H9 (cell line): ENCODE measurements around the gene DOHH. TPM values are rescaled to one million over a fixed set of nuclear protein-coding genes. Genes with fewer than 3 reads are reported as not detected.

Source experiments
- DNase-seq: peaks from one replicate; pipeline ENCODE4 v3.0.0-alpha.2; 2017
- H2AFZ ChIP-seq: one replicate; pipeline ENCODE4 v1.6.1; 2013; ENCODE audit warnings: mild to moderate bottlenecking, low read length, control low read depth, moderate library complexity
- H2AK5ac ChIP-seq: 2 replicates; pipeline ENCODE4 v1.6.1; 2013; ENCODE audit warnings: low read length, control low read depth, mixed read lengths; ENCODE audit not compliant: insufficient read length
- H2BK120ac ChIP-seq: one replicate; pipeline ENCODE4 v1.6.1; 2013; ENCODE audit warnings: low read depth, mild to moderate bottlenecking, low read length, control low read depth, inconsistent platforms; ENCODE audit not compliant: poor library complexity, severe bottlenecking
- H2BK12ac ChIP-seq: 2 replicates; pipeline ENCODE4 v1.6.1; 2013; ENCODE audit warnings: low read length, control low read depth, mixed read lengths, low read depth; ENCODE audit not compliant: insufficient read length
- H2BK15ac ChIP-seq: 2 replicates; pipeline ENCODE4 v1.6.1; 2013; ENCODE audit warnings: low read depth, low read length, control low read depth
- H2BK20ac ChIP-seq: one replicate; pipeline ENCODE4 v1.6.1; 2013; ENCODE audit warnings: low read depth, mild to moderate bottlenecking, low read length, control low read depth, inconsistent platforms; ENCODE audit not compliant: poor library complexity, severe bottlenecking
- H2BK5ac ChIP-seq: 2 replicates; pipeline ENCODE4 v1.6.1; 2013; ENCODE audit warnings: low read length, control low read depth, mixed read lengths; ENCODE audit not compliant: insufficient read length
- H3K14ac ChIP-seq: 2 replicates; pipeline ENCODE4 v1.6.1; 2013; ENCODE audit warnings: low read length, control low read depth; ENCODE audit not compliant: insufficient read depth
- H3K18ac ChIP-seq: 2 replicates; pipeline ENCODE4 v1.6.1; 2013; ENCODE audit warnings: low read depth, mild to moderate bottlenecking, mixed read lengths, low read length, control low read depth; ENCODE audit not compliant: insufficient read length
- H3K23ac ChIP-seq: 2 replicates; pipeline ENCODE4 v1.6.1; 2013; ENCODE audit warnings: low read length, control low read depth, mixed read lengths, low read depth; ENCODE audit not compliant: insufficient read length
- H3K23me2 ChIP-seq: 2 replicates; pipeline ENCODE4 v1.6.1; 2013; ENCODE audit warnings: low read depth, mild to moderate bottlenecking, mixed read lengths, low read length, control low read depth; ENCODE audit not compliant: insufficient read length, poor library complexity, severe bottlenecking
- H3K27ac ChIP-seq: 2 replicates; pipeline ENCODE4 v1.5.1; 2013; ENCODE audit warnings: low read length, control low read depth, mixed read lengths, low read depth; ENCODE audit not compliant: insufficient read length
- H3K27me3 ChIP-seq: 2 replicates; pipeline ENCODE4 v1.6.1; 2013; ENCODE audit warnings: low read length, control low read depth, inconsistent platforms; ENCODE audit not compliant: insufficient read depth
- H3K4ac ChIP-seq: 2 replicates; pipeline ENCODE4 v1.6.1; 2013; ENCODE audit warnings: low read depth, mild to moderate bottlenecking, control low read depth, inconsistent platforms, low read length, moderate library complexity
- H3K4me1 ChIP-seq: 2 replicates; pipeline ENCODE4 v1.6.1; 2013; ENCODE audit warnings: low read length, control low read depth, inconsistent platforms; ENCODE audit not compliant: insufficient read depth
- H3K4me2 ChIP-seq: 2 replicates; pipeline ENCODE4 v1.6.1; 2013; ENCODE audit warnings: low read length, control low read depth, mixed read lengths; ENCODE audit not compliant: insufficient read length, insufficient read depth
- H3K56ac ChIP-seq: 2 replicates; pipeline ENCODE4 v1.6.1; 2013; ENCODE audit warnings: low read depth, mild to moderate bottlenecking, mixed read lengths, low read length, control low read depth; ENCODE audit not compliant: insufficient read length
- H3K79me1 ChIP-seq: 2 replicates; pipeline ENCODE4 v1.6.1; 2013; ENCODE audit warnings: low read depth, mild to moderate bottlenecking, moderate library complexity, low read length, control low read depth, inconsistent platforms; ENCODE audit not compliant: insufficient read depth, poor library complexity, severe bottlenecking
- H3K79me2 ChIP-seq: 2 replicates; pipeline ENCODE4 v1.6.1; 2013; ENCODE audit warnings: low read length, control low read depth, inconsistent platforms; ENCODE audit not compliant: insufficient read depth
- H3K9ac ChIP-seq: 2 replicates; pipeline ENCODE4 v1.6.1; 2013; ENCODE audit warnings: low read length, control low read depth, mixed read lengths; ENCODE audit not compliant: insufficient read length; ENCODE audit errors: extremely low read depth
- H3K9me3 ChIP-seq: one replicate; pipeline ENCODE4 v1.6.1; 2013; ENCODE audit warnings: low read depth, low read length, inconsistent platforms; ENCODE audit not compliant: control insufficient read depth
- H3T11ph ChIP-seq: one replicate; pipeline ENCODE4 v1.6.1; 2013; ENCODE audit warnings: mild to moderate bottlenecking, low read length, control low read depth, inconsistent platforms
- H4K20me1 ChIP-seq: one replicate; pipeline ENCODE4 v1.6.1; 2013; ENCODE audit not compliant: control insufficient read depth, insufficient read length, insufficient read depth
- H4K5ac ChIP-seq: 2 replicates; pipeline ENCODE4 v1.6.1; 2013; ENCODE audit warnings: low read depth, mild to moderate bottlenecking, mixed read lengths, low read length, control low read depth; ENCODE audit not compliant: insufficient read length
- H4K8ac ChIP-seq: replicated peaks from 2 replicates; pipeline ENCODE4 v1.6.1; 2013; ENCODE audit warnings: low read length, control low read depth, mixed read lengths, low read depth; ENCODE audit not compliant: insufficient read length
- H4K91ac ChIP-seq: 2 replicates; pipeline ENCODE4 v1.6.1; 2013; ENCODE audit warnings: low read depth, mild to moderate bottlenecking, moderate library complexity, mixed read lengths, low read length, control low read depth; ENCODE audit not compliant: insufficient read length
- H3K27ac Mint-ChIP-seq, 3 experiments: 2 replicates in 2 of 3; 3 replicates in 1 of 3; pipeline ENCODE4 v1.8.0; 2020 to 2021; ENCODE audit warnings: mixed read lengths in 3 of 3, mild to moderate bottlenecking in 1 of 3, moderate library complexity in 1 of 3
- H3K27me3 Mint-ChIP-seq: 2 replicates; pipeline ENCODE4 v1.8.0; 2021; ENCODE audit warnings: low read depth, mild to moderate bottlenecking, moderate library complexity, mixed read lengths
- H3K36me3 Mint-ChIP-seq, 3 experiments: 2 replicates in 2 of 3; 3 replicates in 1 of 3; pipeline ENCODE4 v1.8.0; 2020 to 2021; ENCODE audit warnings: low read depth in 3 of 3, mixed read lengths in 3 of 3; ENCODE audit not compliant: insufficient read depth in 1 of 3
- H3K4me1 Mint-ChIP-seq, 2 experiments: 2 replicates each; pipeline ENCODE4 v1.8.0; 2020; ENCODE audit warnings: mixed read lengths in 2 of 2
- H3K4me3 Mint-ChIP-seq, 2 experiments: 2 replicates in 1 of 2; 3 replicates in 1 of 2; pipeline ENCODE4 v1.8.0; 2020 to 2021; ENCODE audit warnings: mild to moderate bottlenecking in 2 of 2, mixed read lengths in 2 of 2, moderate library complexity in 1 of 2
- H3K9me3 Mint-ChIP-seq, 2 experiments: 2 replicates in 1 of 2; 3 replicates in 1 of 2; pipeline ENCODE4 v1.8.0; 2020; ENCODE audit warnings: mild to moderate bottlenecking in 2 of 2, mixed read lengths in 2 of 2, moderate library complexity in 1 of 2
- CTCF ChIP-seq: fragments of 200-600 bp; sonication (generic); conservative IDR thresholded peaks from 3 replicates; pipeline ENCODE4 v1.8.0; 2021; ENCODE audit warnings: antibody characterized with exemption, mild to moderate bottlenecking
- WGBS: extraction: QIAGEN DNeasy Blood & Tissue Kit; methylation state at CpG from one replicate; pipeline ENCODE4 v1.1.7; 2013; ENCODE audit warnings: missing lambda C conversion rate, low lambda C conversion rate, mixed read lengths; ENCODE audit not compliant: insufficient read length; ENCODE audit errors: extremely low coverage; 5-methylcytosine and 5-hydroxymethylcytosine counted together
- total RNA-seq: library from RNA; stranded (reverse); gene quantifications from 2 replicates; pipeline ENCODE4 v1.2.1, GENCODE V29; 2021

DOHH gene
- total RNA-seq, 1 experiment from 2014 or later: 16.5 TPM

DNA sequence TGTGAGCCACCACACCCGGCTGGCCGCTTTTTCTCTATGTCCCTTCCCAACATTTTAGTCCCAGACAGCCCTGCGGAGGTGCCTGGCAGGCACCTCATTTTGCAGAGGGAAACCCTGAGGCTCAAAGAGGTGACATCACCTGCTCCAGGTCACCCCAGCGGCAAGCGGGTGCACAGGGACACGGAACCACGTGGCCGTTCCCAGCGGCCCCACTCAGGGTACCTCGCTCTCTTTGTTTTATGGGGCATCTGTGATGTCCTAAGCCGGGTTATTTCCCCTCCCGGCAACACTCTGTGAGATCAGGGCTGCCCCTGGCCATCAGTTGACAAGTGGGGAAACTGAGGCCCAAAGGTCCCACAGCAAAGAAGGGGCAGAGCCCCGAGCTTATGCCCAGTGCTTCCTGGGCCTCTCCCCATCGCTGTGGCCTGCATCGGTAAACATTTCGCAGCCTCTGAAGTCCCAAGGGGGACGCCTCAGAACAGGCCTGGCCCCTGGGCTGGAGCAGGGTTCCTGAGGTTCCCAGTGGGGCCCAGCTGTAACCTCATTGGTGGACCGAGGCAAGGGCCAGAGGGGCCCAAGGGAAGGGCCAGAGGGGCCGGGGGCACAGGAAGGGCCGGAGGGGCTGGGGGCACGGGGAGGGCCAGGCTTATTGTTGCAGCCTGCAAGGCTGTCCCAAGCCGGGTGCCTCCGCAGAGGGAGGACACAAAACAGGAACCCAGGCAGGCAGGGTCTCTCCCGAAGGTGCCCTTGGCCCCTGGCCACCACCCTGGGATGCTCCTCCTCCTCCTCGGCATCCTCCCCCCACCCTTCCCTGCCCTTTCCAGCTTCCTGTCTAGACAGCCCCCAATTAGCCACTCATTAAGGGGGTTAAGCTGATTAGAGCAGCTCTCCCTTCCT, 59.1 kb downstream of the DOHH start:
- Histone ChIP-seq H3K56ac (no peak overlapping the region), H2BK15ac (no peak overlapping the region), H3K27ac (no peak overlapping the region), H4K5ac (no peak overlapping the region), H2BK12ac (no peak overlapping the region), H3K4me2 (no peak overlapping the region), H3K14ac (no peak overlapping the region; the same call in 1 of the 2 replicates), H2BK5ac (no peak overlapping the region), H4K91ac (no peak overlapping the region), H3T11ph (no peak overlapping the region), H3K4ac (no peak overlapping the region), H3K79me1 (no peaks in the 10 kb centered on the region), H3K23ac (no peak overlapping the region), H4K20me1 (no peaks in the 10 kb centered on the region), H2AK5ac (no peak overlapping the region), H3K9me3 (no peaks in the 10 kb centered on the region), H3K27me3 (no peaks in the 10 kb centered on the region), H3K4me1 (no peaks in the 10 kb centered on the region; the same call in 1 of the 2 replicates), H2BK120ac (no peak overlapping the region), H3K9ac (no peak overlapping the region), H2BK20ac (no peak overlapping the region), H3K18ac (no peak overlapping the region), H3K23me2 (no peaks in the 10 kb centered on the region), H3K79me2 (no peaks in the 10 kb centered on the region), H4K8ac (no peak overlapping the region), H2AFZ (no peak overlapping the region)
- H3K4me1 Mint-ChIP-seq: peaks cover 9 to 17% of the 10 kb centered on the region in 2 experiments
- H3K27ac Mint-ChIP-seq: no peak overlapping the region
- no peak for TF ChIP-seq CTCF
- H3K4me3 Mint-ChIP-seq: no peak overlapping the region
- no peaks in the 10 kb centered on the region for H3K9me3 Mint-ChIP-seq
- no peak for DNase-seq
- H3K36me3 Mint-ChIP-seq: no peaks in the 10 kb centered on the region
- WGBS: no CpG with 5 or more reads among the region's 25 CpGs
- no peaks in the 10 kb centered on the region; the same call in 1 of the 2 replicates for H3K27me3 Mint-ChIP-seq

Other genes starting within 250 kb of the DOHH start
- gene NFIC, start 134.1 kb downstream of the DOHH start, total RNA-seq: 5.6 and 8.0 TPM in 2 replicates
- gene SMIM24, start 20.1 kb downstream of the DOHH start, total RNA-seq: 1.3 and 1.9 TPM in 2 replicates
- gene SMIM44, start 17.2 kb downstream of the DOHH start, total RNA-seq: not detected in 2 replicates
- gene FZR1, start 5.6 kb upstream of the DOHH start, total RNA-seq: 46.0 and 51.4 TPM in 2 replicates
- gene TEKTIP1, start 38.5 kb upstream of the DOHH start, total RNA-seq: 1.2 and 1.3 TPM in 2 replicates
- 51.5 and 58.8 TPM in 2 replicates for gene MFSD12, start 56.9 kb upstream of the DOHH start, total RNA-seq
- gene HMG20B, start 72.3 kb upstream of the DOHH start, total RNA-seq: 58.1 and 58.9 TPM in 2 replicates
- 1.6 and 1.9 TPM in 2 replicates for gene GIPC3, start 84.8 kb upstream of the DOHH start, total RNA-seq
- gene TBXA2R, start 106.2 kb upstream of the DOHH start, total RNA-seq: 0.63 and 0.64 TPM in 2 replicates
- 35.9 and 37.3 TPM in 2 replicates for gene CACTIN, start 126.1 kb upstream of the DOHH start, total RNA-seq
- 41.7 and 42.2 TPM in 2 replicates for gene PIP5K1C, start 199.8 kb upstream of the DOHH start, total RNA-seq
- gene TJP3, start 207.7 kb upstream of the DOHH start, total RNA-seq: 27.3 and 27.9 TPM in 2 replicates